ENCODE results near the gene MTFR1L.
A peak's percentile ranks its signal among the peaks of the same experiment; 100 is the strongest.

Gene MTFR1L

DNA sequence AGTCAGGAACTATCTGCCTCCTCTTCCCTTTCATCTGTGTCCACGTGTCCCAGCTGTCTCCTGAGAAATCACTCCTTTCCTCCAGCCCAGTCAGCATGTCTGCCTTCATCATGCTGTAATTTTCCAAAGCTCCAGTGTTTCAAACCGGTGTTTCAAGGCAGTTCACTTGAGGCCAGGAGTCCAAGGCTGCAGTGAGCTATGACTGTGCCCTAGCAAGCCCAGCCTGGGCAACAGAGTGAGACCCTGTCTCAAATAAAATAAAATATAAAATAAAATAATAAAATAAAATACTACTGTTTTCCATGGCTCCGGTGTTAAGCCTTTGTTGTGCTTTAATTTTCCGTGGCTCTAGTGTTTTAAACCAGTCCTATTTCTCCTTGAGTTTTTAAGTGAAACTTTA, 27.6 kb upstream of the MTFR1L start:
- DNase-seq: no peak

DNA sequence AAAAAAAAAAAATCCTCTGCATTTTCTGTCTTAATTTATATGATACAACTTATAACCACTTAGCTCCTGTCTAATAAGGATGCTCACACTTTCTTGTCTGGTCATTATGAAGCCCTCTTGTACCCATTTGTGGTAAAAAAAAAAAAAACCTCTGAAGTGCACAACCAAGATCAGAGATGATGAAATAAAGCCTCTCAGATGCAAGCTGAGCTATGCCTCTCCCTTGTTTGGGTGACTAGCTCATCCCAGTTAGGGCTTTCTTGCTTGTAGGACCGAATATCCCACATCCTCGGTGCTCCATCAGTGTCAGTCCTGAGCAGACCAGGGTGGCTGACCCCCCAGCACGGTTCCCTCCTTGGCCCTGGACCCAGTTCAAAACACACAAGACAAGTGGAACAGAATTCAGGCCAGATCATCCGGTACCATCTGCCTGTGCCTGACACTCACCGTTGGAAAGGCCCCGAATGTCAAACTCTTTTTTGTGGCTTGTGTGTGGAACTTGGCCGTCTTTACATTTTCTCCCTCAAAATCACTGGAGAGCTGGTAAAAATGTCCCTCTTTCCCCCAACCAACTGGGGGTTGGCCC, 26.1 kb upstream of the MTFR1L start:
- DNase-seq: no peak

- no peak for DNase-seq
Measured at GRCh38 chr1:25794325-25794724, 25.4 kb upstream of the MTFR1L start.

DNA sequence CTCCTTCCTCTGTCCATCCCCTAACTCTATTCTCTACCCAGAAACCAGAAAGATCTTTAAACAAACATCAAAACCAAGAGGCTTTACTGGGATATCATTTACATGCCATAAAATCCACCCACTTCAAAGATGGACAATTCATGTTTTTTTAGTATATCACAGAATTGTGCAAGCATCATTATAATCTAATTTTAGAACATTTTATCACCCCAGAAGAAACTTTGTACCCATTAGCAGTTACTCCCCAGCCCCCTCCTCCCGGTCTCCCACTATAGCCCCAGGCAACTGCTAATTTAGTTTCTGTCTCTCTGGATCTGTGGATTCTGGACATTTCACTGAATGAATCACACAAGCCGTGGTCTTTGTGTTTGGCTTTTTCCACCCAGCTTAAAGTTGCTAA, 24.5 kb upstream of the MTFR1L start:
- no peak for DNase-seq

- no peak for DNase-seq
Measured at GRCh38 chr1:25795946-25796810, 23.6 kb upstream of the MTFR1L start.

DNA sequence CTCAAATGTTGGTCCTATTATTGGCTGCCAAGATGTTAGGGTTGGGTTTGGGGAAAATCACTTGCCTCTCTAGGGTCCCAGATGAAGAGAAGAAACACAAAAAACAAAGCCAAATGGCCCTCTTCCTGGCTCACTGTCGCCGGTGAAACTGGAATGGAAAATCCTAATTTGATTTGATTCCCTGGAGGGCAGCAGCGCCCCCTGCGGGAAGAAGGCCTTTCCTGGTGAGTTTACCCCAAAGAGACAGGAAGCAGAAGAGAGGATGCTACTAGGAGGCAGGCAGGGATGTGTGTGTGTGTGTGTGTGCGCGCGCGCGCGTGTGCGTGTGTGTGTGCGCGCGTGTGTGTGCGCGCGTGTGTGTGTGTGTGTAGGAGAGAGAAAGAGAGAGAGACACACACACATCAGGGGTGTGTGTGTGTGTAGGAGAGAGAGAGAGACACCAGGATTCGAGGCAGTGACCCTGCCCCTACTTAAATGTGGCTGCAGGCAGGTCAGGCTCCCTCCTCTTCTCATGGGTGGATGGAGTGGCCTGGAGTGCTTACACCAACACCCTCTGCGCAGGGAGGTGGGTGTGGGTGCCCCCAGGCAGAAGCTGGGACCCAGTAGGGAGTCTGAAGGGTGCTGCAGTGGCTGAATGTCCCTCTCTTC, 22.8 kb upstream of the MTFR1L start:
- DNase-seq: peak; percentile 88

DNA sequence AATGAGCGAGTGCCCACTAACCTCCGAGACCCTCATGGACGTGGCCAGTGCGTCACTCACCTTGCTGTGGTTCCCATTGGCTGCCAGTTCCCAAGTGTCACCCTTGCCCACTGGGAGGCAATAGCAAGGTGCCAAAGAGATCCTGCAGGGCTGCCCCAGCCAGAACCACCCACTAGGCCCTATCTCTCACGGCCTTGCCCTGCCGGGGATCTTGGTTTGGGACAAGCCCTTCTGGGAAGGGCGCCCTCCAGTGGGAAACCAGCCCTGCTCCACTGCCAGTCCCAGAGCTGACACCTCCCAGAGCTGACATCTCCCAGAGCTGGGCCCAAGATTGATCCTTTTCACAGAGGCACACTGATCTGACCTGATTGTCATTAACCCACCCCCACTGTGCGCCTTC, 21.8 kb upstream of the MTFR1L start:
- peak; percentile 64 for DNase-seq

- DNase-seq: no peak
Measured at GRCh38 chr1:25798666-25799351, 20.9 kb upstream of the MTFR1L start.

GRCh38 chr1:25799352-25799934, 20.3 kb upstream of the MTFR1L start:
- DNase-seq: no peak

DNA sequence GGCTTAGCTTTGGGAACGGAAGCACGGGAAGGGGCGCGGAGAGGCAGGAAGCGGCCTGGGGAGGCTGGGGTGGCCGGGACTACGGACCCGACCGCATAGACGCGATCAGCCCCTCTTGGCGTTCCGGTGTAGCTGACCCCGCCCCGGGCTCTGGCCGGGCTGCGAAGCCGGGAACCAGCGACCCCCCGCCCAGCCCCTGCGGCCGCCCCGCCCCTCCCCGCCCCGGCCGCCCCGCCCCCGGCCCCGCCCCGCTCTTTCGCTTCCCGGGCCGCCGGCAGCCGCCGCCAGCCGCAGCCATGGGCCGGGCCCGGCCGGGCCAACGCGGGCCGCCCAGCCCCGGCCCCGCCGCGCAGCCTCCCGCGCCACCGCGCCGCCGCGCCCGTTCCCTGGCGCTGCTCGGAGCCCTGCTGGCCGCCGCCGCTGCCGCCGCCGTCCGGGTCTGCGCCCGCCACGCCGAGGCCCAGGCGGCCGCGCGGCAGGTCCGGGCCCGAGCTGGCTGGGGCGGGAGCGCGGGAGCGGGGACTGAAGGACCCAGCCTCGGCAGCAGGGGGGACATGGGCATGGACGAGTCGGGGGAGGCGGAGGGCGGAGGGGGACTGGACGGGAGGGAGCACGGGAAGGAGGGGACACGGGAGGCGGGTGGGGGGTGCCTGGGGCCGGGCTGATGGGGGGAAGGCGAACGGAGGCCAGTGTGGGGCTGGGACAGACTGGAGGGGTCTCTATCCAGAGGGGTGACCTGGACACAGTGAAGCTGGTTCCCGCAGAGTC, 19.6 kb upstream of the MTFR1L start, which contains the start of gene SELENON:
TSS of gene SELENON (plus strand) at position 259 of the 768 bp plus-strand sequence. CDS start at position 297, 38 bp downstream.
- peak; percentile 54 for DNase-seq

DNA sequence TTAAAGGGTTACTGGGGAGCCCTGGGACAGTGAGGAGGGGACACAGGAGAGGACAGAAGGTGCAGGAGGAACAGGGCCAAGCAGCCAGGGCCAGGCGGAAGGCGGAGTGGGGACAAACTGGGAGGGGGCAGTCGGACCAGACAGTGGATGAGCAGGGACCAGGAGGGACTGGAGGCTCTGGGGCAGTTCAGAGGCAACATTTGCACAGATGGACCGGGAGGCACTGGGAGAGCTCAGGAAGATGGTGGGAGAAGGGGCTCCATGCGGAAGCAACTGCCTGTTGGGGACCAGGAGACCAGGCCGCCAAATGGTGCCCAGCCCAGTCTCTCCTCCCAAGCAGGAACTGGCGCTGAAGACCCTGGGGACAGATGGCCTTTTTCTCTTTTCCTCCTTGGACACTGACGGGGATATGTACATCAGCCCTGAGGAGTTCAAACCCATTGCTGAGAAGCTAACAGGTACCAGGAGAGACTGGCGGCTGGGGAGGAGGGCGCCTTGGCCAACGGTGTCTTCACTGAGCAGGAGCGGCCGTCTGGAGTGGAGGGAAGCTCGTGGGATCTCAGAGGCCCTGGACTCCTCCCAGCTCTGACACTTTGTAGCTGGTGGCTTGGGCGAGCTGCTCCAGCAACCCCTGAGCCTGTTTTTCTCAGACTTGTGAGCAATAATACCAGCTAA, 18.9 kb upstream of the MTFR1L start:
- no peak for DNase-seq

GRCh38 chr1:25802915-25803314, 16.8 kb upstream of the MTFR1L start:
- DNase-seq: no peak

GRCh38 chr1:25803368-25803767, 16.4 kb upstream of the MTFR1L start:
- DNase-seq: no peak

GRCh38 chr1:25804244-25804963, 15.3 kb upstream of the MTFR1L start:
- DNase-seq: peak; percentile 89

GRCh38 chr1:25804964-25805862, 14.5 kb upstream of the MTFR1L start:
- no peak for DNase-seq

- DNase-seq: no peak
Measured at GRCh38 chr1:25805863-25806225, 13.9 kb upstream of the MTFR1L start.

- DNase-seq: no peak
Measured at GRCh38 chr1:25806418-25806817, 13.3 kb upstream of the MTFR1L start.

DNA sequence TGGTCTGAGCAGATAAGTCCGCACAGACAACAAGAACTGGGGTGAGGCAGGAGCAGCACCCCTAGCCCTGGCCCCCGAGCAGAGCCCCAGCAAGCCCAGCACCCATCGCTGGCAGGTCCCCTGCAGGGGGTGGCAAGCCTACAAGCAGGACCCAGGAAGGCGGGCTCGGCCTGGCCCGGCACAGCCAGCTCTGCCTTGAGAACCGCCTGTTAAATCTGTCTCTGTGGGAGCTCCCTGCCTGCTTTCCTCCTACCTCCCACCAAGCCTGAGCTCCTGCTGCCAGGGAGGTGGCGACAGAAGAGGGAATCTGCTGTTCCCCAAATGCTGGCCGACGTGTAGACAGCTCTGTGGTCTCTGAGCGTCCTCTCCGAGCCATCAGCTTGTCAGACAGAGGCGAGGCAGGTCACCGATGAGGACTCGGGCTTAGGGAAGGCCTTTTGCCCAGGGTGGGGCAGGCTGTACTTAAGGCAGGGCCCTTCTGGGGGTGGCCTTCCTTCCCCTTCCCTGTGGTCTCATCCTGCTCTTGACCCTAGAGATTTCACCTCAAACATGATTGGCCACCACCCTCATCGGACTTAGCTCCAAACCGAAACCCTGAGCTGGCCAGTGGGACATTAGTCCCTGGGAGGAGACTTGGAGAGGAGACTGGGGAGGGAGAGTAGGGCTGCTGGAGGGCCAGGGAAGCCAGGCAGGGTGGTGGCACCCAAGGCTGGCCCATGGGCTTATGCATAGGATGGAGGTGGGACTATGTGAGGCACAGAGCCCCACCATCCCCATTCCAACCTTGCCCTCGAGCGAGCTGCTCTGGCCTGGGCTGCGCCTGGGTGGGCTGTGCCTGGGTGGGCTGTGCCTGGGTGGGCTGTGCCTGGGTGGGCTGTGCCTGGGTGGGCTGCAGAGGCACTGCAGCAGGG, 12.0 kb upstream of the MTFR1L start:
- no peak for DNase-seq
